Caco-2 (cell line): ENCODE results near the gene ARMC5. TPM values are rescaled to one million over a fixed set of nuclear protein-coding genes. Genes with fewer than 3 reads are reported as not detected.

Experiments
- BruUV-seq: library from RNA; stranded (reverse); fragments of 400-500 nt; replicated peaks from 2 replicates; lab custom pipeline; 2021; lab: Mats Ljungman, UMichigan
- CTCF ChIA-PET: fragments of 300-600 bp; sonication (Branson Sonifier 250); formaldehyde crosslinking; loops from one replicate; lab custom pipeline; 2022; ENCODE audit warnings: antibody characterized with exemption; lab: Charles Lee
- POLR2A ChIA-PET: fragments of 300-600 bp; sonication (Branson Sonifier 250); formaldehyde crosslinking; loops from one replicate; lab custom pipeline; 2022; ENCODE audit warnings: antibody characterized with exemption; lab: Charles Lee
- DNase-seq, 2 experiments: peaks; one replicate each; pipeline versions ENCODE4 v3.0.0 to v3.0.0-alpha.2; 2020 to 2022
- H3K27me3 ChIP-seq: replicated peaks from 2 replicates; pipeline ENCODE4 v1.6.0; 2011; ENCODE audit warnings: low read length; ENCODE audit not compliant: control insufficient read depth, insufficient read depth
- H3K36me3 ChIP-seq: 2 replicates; pipeline ENCODE4 v1.5.1; 2011; ENCODE audit warnings: low read length; ENCODE audit not compliant: control insufficient read depth, insufficient read depth
- H3K4me1 ChIP-seq: fragments of 250-450 bp; sonication (Bioruptor Pico); 2 replicates; pipeline ENCODE4 v1.5.1; 2020; ENCODE audit warnings: mild to moderate bottlenecking
- H3K4me3 ChIP-seq: 2 replicates; pipeline ENCODE4 v1.5.1; 2011; ENCODE audit warnings: low read depth, mild to moderate bottlenecking, control low read depth, low read length
- H3K9me3 ChIP-seq: fragments of 250-450 bp; sonication (Bioruptor Pico); 2 replicates; pipeline ENCODE4 v1.5.1; 2020; ENCODE audit warnings: mild to moderate bottlenecking, moderate library complexity
- H3K27ac Mint-ChIP-seq: one replicate; pipeline ENCODE4 v1.8.0; 2022; ENCODE audit warnings: mixed read lengths; ENCODE audit not compliant: unreplicated experiment
- H3K27me3 Mint-ChIP-seq: one replicate; pipeline ENCODE4 v1.8.0; 2022; ENCODE audit warnings: mixed read lengths; ENCODE audit not compliant: insufficient read depth, unreplicated experiment
- H3K36me3 Mint-ChIP-seq: one replicate; pipeline ENCODE4 v1.8.0; 2022; ENCODE audit warnings: mild to moderate bottlenecking, mixed read lengths; ENCODE audit not compliant: insufficient read depth, unreplicated experiment
- H3K4me1 Mint-ChIP-seq: one replicate; pipeline ENCODE4 v1.8.0; 2022; ENCODE audit warnings: low read depth, mixed read lengths; ENCODE audit not compliant: unreplicated experiment
- H3K4me3 Mint-ChIP-seq: one replicate; pipeline ENCODE4 v1.8.0; 2022; ENCODE audit warnings: mild to moderate bottlenecking, moderate library complexity, mixed read lengths; ENCODE audit not compliant: unreplicated experiment
- H3K9me3 Mint-ChIP-seq: one replicate; pipeline ENCODE4 v1.8.0; 2022; ENCODE audit warnings: mixed read lengths; ENCODE audit not compliant: unreplicated experiment
- CTCF ChIP-seq, 2 experiments: fragments of 200-600 bp in 1 of 2; IDR thresholded peaks; 1 replicate in 1 of 2; 2 replicates in 1 of 2; pipeline versions ENCODE4 v1.5.1 to v1.8.0; 2011 to 2022; ENCODE audit warnings: antibody characterized with exemption in 1 of 2, control low read depth in 1 of 2, inconsistent platforms in 1 of 2, low read depth in 1 of 2, low read length in 1 of 2, mild to moderate bottlenecking in 1 of 2, moderate library complexity in 1 of 2; ENCODE audit not compliant: insufficient read depth in 1 of 2, severe bottlenecking in 1 of 2, unreplicated experiment in 1 of 2
- intact Hi-C: fragments of 100-400 bp; cut with micrococcal nuclease; formaldehyde crosslinking; loops from one replicate; pipeline ENCODE4 v1.10.0; 2022; ENCODE audit not compliant: unreplicated experiment
- total RNA-seq: library from RNA; stranded (reverse); gene quantifications from 2 replicates; pipeline ENCODE4 v1.2.3, GENCODE V29; 2022

Gene ARMC5
- total RNA-seq, 1 experiment from 2014 or later = 10.2 TPM

DNA sequence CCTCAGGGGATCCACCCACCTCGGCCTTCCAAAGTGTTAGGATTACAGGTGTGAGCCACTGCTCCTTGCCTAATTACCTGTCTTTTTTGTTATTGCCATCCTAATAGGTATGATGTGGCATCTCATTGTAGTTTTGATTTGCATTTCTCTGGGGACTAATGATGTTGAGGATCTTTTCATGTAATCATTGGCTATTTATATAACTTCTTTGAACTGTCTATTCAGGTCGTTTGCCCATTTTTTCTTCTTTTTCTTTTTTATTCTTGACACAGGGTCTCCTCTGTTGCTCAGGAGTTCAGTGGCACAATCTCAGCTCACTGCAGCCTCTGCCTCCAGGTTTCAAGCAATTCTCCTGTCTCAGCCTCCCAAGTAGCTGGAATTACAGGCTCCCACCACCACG is 11.3 kb downstream of the ARMC5 start:
- no peak for TF ChIP-seq CTCF (IDR thresholded peaks at IDR 0.05; ENCODE audit: insufficient read depth in 1 of 2, low read depth in 1 of 2, low read length in 1 of 2, severe bottlenecking in 1 of 2, unreplicated experiment in 1 of 2)
- DNase-seq = no peak
- Mint-ChIP-seq H3K9me3 (no peaks in the 10 kb centered on the region), H3K4me1 (peaks cover 19% of the 10 kb centered on the region), H3K4me3 (no peak overlapping the region), H3K27ac (no peak overlapping the region), H3K27me3 (no peaks in the 10 kb centered on the region), H3K36me3 (peaks cover 10% of the 10 kb centered on the region)
- no TSS peak for BruUV-seq
- intact Hi-C loops = no loop called here
- Histone ChIP-seq H3K36me3 (no peaks in the 10 kb centered on the region), H3K4me3 (no peak overlapping the region), H3K9me3 (no peaks in the 10 kb centered on the region), H3K4me1 (no peaks in the 10 kb centered on the region; the same call in 1 of the 2 replicates), H3K27me3 (no peaks in the 10 kb centered on the region)
- ChIA-PET POLR2A (no interaction called here), CTCF (no interaction called here)

DNA sequence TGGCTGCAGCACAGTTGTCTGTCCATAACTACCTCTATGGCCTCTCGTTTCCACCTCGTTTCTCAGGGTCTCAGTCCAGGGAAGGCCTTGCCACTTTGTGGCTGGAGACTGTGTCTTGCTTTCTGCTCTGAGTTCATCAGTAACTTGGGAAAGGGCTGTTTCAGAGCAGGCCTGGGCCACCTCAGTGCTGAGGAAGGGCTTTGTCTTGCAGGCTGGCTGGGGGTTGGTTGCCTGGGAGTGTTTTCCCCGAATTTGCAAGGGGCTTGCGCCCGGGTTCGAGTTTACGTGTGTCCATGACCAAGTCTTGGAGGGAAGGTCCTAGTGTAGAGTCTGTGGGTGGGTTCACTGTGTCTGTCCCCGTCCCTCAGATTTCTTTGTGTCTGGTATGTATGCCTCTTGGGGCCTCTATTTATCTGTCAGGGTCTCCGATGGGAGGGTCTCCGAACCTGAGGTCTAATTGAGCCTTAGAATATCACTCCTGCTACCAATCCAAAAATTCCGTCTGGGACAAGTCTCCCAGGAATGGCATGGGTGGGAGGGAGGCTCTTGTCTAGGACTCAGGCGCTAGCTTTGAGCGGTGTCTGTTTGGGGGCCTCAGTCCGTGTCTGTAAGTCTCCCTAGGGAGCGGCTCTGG is 12.1 kb downstream of the ARMC5 start:
- Mint-ChIP-seq H3K4me1 (peaks cover 22% of the 10 kb centered on the region), H3K36me3 (peaks cover 8% of the 10 kb centered on the region), H3K27me3 (no peaks in the 10 kb centered on the region), H3K27ac (no peak overlapping the region), H3K4me3 (peak overlapping the region; percentile 96), H3K9me3 (no peaks in the 10 kb centered on the region)
- no peaks in the 10 kb centered on the region for H3K27me3 ChIP-seq
- peak overlapping the region; percentile 47 for H3K4me3 ChIP-seq
- ChIA-PET CTCF (interaction anchor here (0.6 kb wide), 1 partner anchor 30 kb away, joined by 3 read pairs; no protein-coding TSS in a partner anchor), POLR2A (interaction anchor here (1.3 kb wide), 1 partner anchor 12 kb away, joined by 17 read pairs; no protein-coding TSS in a partner anchor)
- no peak for TF ChIP-seq CTCF (IDR thresholded peaks at IDR 0.05; ENCODE audit: insufficient read depth in 1 of 2, low read depth in 1 of 2, low read length in 1 of 2, severe bottlenecking in 1 of 2, unreplicated experiment in 1 of 2)
- H3K4me1 ChIP-seq = no peaks in the 10 kb centered on the region; the same call in 1 of the 2 replicates
- no peaks in the 10 kb centered on the region for H3K36me3 ChIP-seq
- no TSS peak for BruUV-seq
- H3K9me3 ChIP-seq = no peaks in the 10 kb centered on the region
- no peak for DNase-seq
- intact Hi-C loops = no loop called here

GRCh38 chr16:31471875-31472708 is 12.8 kb downstream of the ARMC5 start, which contains the start of gene TGFB1I1:
Gene TGFB1I1, plus strand, starts transcription at chr16:31472152. Its CDS starts 37 bp downstream, at chr16:31472189.
- ChIA-PET CTCF (interaction anchor here (0.6 to 1.0 kb wide), 2 partner anchors 21 to 29 kb away, joined by 3 read pairs; no protein-coding TSS in a partner anchor), POLR2A (interaction anchor here (1.3 kb wide), 1 partner anchor 12 kb away, joined by 17 read pairs; no protein-coding TSS in a partner anchor)
- no peak for TF ChIP-seq CTCF (IDR thresholded peaks at IDR 0.05; ENCODE audit: insufficient read depth in 1 of 2, low read depth in 1 of 2, low read length in 1 of 2, severe bottlenecking in 1 of 2, unreplicated experiment in 1 of 2)
- no peaks in the 10 kb centered on the region for H3K27me3 ChIP-seq
- Mint-ChIP-seq H3K4me3 (peak within 1 kb of the TSS; percentile 96), H3K27ac (peak within 1 kb of the TSS; percentile 57), H3K9me3 (no peaks in the 10 kb centered on the region), H3K27me3 (no peaks in the 10 kb centered on the region), H3K36me3 (peaks cover 8% of the 10 kb centered on the region), H3K4me1 (peaks cover 24% of the 10 kb centered on the region)
- no TSS peak for BruUV-seq
- H3K4me1 ChIP-seq = no peaks in the 10 kb centered on the region; the same call in 1 of the 2 replicates
- H3K36me3 ChIP-seq = no peaks in the 10 kb centered on the region
- intact Hi-C loops = no loop called here
- no peaks in the 10 kb centered on the region for H3K9me3 ChIP-seq
- H3K4me3 ChIP-seq = peak within 1 kb of the TSS; percentile 47
- DNase-seq = peak in 1 of 2 experiments; percentile 21
